GM21423 (cell line): ENCODE measurements around the gene C3.
A peak's percentile ranks its signal among the peaks of the same experiment; 100 is the strongest.
"Not testable (repeated sequence)": the region's sequence is repeated elsewhere in the genome, so short reads cannot be mapped to it uniquely, and the experiment has no call there.

ENCODE experiments used
- ATAC-seq: cut with Tn5 transposase; IDR thresholded peaks from one replicate; pipeline ENCODE4 v1.9.1; 2021; ENCODE audit warnings: mild to moderate bottlenecking, moderate library complexity; ENCODE audit not compliant: unreplicated experiment

Gene C3

GRCh38 chr19:6720369-6721137 lies at the start of gene C3:
TSS of gene C3 (minus strand) at chr19:6720650. CDS start at chr19:6720589, 61 bp downstream.
- no peak for ATAC-seq

GRCh38 chr19:6769006-6769619 lies 48.7 kb upstream of the C3 start:
- ATAC-seq = no peak

GRCh38 chr19:6768236-6768785 lies 47.9 kb upstream of the C3 start:
- ATAC-seq = no peak

- ATAC-seq = peak; percentile 76
These were observed 47.1 kb upstream of the C3 start, which contains the start of gene SH2D3A for GRCh38 chr19:6767357-6768235. TSS of gene SH2D3A (minus strand) at chr19:6767435. CDS start at chr19:6763748, 3,687 bp downstream.

GRCh38 chr19:6767081-6767356 lies 46.6 kb upstream of the C3 start:
- no peak for ATAC-seq

GRCh38 chr19:6766357-6767080 lies 46.1 kb upstream of the C3 start:
- ATAC-seq = no peak

GRCh38 chr19:6765738-6766356 lies 45.4 kb upstream of the C3 start:
- no peak for ATAC-seq

- ATAC-seq = not testable (repeated sequence)
These were observed 41.9 kb upstream of the C3 start for GRCh38 chr19:6762253-6762797.

- no peak for ATAC-seq
These were observed 40.7 kb upstream of the C3 start for GRCh38 chr19:6761053-6761676.

GRCh38 chr19:6760606-6761005 lies 40.2 kb upstream of the C3 start:
- no peak for ATAC-seq

GRCh38 chr19:6754653-6755463 lies 34.4 kb upstream of the C3 start:
- no peak for ATAC-seq

GRCh38 chr19:6754136-6754535 lies 33.7 kb upstream of the C3 start:
- ATAC-seq = no peak

- peak; percentile 73 for ATAC-seq
These were observed 33.0 kb upstream of the C3 start for GRCh38 chr19:6753178-6754031.

- ATAC-seq = no peak
These were observed 32.1 kb upstream of the C3 start for GRCh38 chr19:6752256-6753177.

- ATAC-seq = no peak
These were observed 30.7 kb upstream of the C3 start for GRCh38 chr19:6751189-6751588.

GRCh38 chr19:6750062-6750461 lies 29.6 kb upstream of the C3 start:
- ATAC-seq = no peak

GRCh38 chr19:6748543-6748942 lies 28.1 kb upstream of the C3 start:
- not testable (repeated sequence) for ATAC-seq
